WI38 (cell line): ENCODE measurements around the gene GRID1.

Experiments
- H3K4me3 ChIP-seq: 2 replicates; pipeline ENCODE4 v1.5.1; 2011; ENCODE audit warnings: low read depth, mild to moderate bottlenecking, control low read depth, low read length
- CTCF ChIP-seq: IDR thresholded peaks from 2 replicates; pipeline ENCODE4 v1.5.1; 2012; ENCODE audit warnings: low read depth, mild to moderate bottlenecking, control low read depth, low read length

The GRID1 gene

DNA sequence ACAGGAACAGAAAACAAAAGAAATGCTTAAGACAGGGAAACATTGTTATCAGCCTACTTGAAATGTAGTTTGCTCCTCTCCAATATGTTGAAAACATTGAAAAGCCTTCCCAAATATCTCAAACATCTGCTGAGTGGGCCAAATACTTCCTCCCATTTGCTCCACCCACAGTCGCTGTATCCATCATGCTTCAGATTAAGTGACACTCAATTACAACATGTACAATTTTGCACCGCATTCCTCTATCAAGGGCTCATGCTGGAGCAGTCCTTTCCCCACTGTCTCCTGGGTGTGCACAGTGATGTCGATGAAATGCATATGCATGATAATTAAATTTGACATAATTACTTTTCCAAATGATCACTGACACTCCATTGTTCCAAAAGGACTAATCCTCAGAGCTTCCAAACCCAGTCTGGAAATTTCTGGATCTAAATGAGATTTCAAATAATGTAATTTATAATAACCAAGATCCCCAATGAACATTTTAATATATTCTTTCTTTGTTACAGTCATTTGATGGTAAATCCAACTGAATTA, 604.6 kb downstream of the GRID1 start:
- no peak for TF ChIP-seq CTCF
- no peak overlapping the region for H3K4me3 ChIP-seq

GRCh38 chr10:85741626-85742300, 624.8 kb downstream of the GRID1 start:
- H3K4me3 ChIP-seq = no peak overlapping the region
- TF ChIP-seq CTCF = no peak

DNA sequence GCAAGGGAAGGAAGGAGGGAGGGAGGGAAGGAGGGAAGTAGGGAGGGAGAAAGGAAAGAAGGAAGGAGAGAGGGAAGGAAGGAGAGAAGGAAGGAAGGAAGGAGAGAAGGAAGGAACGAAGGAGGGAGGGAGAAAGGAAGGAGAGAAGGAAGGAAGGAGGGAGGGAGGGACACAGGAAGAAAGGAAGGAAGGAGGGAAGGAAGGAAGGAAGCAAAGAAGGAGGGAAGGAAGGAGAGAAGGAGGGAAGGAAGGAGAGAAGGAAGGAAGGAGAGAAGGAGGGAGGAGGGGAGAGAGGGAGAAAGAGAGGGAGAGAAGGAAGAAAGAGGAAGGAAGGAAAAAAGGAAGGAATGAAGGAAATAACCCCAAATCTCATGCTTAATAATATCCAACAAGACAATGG, 630.6 kb downstream of the GRID1 start:
- H3K4me3 ChIP-seq = no peak overlapping the region
- no peak for TF ChIP-seq CTCF

GRCh38 chr10:85734791-85735190, 631.8 kb downstream of the GRID1 start:
- no peak for TF ChIP-seq CTCF
- no peak overlapping the region for H3K4me3 ChIP-seq

DNA sequence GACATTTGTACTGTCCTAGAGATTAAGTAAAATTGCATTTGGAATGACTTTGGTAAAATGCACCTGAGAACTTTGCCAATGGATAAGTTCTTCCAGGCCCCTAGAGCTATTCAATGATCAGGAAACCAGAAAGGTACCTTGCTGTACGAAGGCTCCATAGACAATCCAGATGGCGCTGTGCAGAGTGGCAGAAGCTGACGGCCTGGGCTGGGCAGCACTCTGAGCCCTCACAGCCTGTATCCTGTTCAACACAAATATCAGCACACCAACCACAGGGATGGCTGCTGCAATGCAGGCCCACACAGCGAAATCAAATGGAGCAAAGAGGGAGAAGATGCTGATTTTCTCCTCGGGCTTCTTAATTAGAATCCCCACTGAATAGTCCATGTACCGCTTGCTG, 642.4 kb downstream of the GRID1 start:
- TF ChIP-seq CTCF = no peak
- H3K4me3 ChIP-seq = no peak overlapping the region

- H3K4me3 ChIP-seq = no peak overlapping the region
- no peak for TF ChIP-seq CTCF
Observed at GRCh38 chr10:85720931-85721590, 645.5 kb downstream of the GRID1 start.

GRCh38 chr10:85719408-85719807, 647.2 kb downstream of the GRID1 start:
- TF ChIP-seq CTCF = no peak
- no peak overlapping the region for H3K4me3 ChIP-seq
